ENCODE results near the gene DTL.

The DTL gene

DNA sequence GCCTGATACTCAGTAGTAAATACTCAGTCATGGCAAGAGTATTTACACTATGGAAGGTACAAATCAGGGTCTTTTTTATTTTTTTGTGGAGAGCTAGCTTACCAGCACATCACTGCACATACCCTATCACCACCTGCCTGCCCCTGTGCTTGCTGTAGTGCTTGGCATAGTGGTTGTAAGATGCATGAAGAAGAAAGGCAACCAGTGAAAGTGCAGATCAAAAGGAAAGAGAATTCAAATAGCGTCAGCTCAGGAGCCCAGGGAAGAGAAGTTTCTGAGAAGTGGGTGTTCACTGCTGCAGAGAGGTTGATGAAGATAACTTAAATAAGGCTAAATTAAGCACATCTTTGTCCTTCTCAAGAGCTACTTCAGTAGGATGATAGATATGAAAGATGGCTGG lies 76.0 kb downstream of the DTL start:
- DNase-seq (ENCODE audit: low read depth): no peak
- TF ChIP-seq, protein P1, sequence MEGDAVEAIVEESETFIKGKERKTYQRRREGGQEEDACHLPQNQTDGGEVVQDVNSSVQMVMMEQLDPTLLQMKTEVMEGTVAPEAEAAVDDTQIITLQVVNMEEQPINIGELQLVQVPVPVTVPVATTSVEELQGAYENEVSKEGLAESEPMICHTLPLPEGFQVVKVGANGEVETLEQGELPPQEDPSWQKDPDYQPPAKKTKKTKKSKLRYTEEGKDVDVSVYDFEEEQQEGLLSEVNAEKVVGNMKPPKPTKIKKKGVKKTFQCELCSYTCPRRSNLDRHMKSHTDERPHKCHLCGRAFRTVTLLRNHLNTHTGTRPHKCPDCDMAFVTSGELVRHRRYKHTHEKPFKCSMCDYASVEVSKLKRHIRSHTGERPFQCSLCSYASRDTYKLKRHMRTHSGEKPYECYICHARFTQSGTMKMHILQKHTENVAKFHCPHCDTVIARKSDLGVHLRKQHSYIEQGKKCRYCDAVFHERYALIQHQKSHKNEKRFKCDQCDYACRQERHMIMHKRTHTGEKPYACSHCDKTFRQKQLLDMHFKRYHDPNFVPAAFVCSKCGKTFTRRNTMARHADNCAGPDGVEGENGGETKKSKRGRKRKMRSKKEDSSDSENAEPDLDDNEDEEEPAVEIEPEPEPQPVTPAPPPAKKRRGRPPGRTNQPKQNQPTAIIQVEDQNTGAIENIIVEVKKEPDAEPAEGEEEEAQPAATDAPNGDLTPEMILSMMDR (IDR thresholded peaks at IDR 0.05; ENCODE audit: insufficient read depth, low read depth, low read length, missing control alignments): no peak
- no peak overlapping the region for H3K4me3 ChIP-seq (ENCODE audit: low read length)

DNA sequence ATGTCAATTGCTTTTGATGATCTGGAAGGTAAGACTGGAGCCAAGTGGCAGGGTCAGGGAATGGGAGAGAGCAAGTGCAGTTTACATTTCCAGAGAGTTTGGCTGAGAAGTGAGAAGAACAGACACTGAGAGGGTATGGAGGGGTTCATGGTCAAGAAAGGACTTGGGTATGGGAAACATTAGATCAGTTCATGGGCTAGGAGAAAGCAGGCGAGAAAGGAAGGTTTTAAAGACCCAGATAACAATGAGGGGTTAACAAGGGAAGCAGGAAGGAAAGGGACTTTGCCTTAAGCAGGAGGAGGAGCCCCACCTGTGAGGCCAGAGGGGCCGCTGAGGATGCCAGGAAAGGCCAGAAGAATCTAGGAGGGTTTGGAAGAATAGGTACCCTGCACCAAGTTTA lies 78.2 kb downstream of the DTL start:
- no peak for DNase-seq (ENCODE audit: low read depth)
- TF ChIP-seq, protein P1 (IDR thresholded peaks at IDR 0.05; ENCODE audit: insufficient read depth, low read depth, low read length, missing control alignments): no peak

DNA sequence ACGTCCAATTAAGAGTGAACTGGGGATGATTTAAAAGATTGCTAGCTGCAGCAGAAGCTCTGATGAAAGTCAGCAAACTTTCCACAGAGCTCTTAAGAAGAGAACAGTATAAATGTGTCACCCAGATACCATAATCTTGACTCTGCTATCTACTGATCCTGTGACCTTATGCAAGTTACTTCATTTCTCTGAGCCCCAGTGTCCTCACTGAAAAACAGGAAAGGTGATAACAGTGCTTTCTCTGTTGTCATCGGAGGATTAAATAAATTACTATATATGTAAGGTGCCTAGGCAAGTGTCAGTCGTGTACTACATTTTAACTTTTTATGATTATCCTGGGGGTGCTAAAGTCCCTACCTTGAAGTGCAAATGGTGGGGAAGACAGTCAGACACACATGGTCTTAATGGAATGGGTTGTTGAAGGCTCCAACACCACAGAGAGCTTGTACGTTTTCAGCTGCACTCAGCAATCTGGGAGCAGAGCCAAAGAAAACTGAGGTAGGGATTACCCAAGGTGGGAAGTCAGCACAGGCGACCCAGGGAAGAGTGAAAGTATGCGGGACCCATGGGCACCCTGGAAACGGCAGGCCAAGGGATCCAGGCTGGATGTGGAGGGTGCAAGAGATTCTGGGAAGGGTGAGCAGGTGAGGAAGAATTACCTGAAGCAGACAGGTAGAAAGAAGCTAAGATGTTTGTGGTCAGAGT lies 82.8 kb downstream of the DTL start:
- DNase-seq (ENCODE audit: low read depth): peak; percentile 35
- TF ChIP-seq, protein P1 (IDR thresholded peaks at IDR 0.05; ENCODE audit: insufficient read depth, low read depth, low read length, missing control alignments): no peak
- H3K4me3 ChIP-seq (ENCODE audit: low read length): no peak overlapping the region

More for the DNA sequence above, 78.2 kb downstream of the DTL start:
- no peak overlapping the region for H3K4me3 ChIP-seq (ENCODE audit: low read length)

DNA sequence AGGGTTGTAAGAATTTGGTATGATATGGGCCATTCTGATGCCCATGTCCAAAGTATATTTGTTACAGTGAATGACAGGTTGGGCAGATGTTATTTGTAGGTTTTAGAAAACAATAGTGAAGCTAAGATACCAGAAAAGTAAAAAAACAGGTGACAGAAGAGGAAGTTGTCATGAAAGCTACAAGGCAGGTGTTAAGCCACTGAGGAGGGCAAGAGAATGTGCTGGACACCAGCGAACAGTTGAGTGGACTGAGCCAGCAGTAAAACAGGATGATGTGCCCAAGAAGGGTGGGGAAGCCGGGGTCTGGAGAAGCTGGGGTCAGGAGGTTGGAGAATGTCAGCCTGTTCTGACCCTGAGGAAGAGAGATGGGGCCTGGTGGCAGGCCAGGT lies 83.3 kb downstream of the DTL start:
- DNase-seq (ENCODE audit: low read depth): no peak
- TF ChIP-seq, protein P1 (IDR thresholded peaks at IDR 0.05; ENCODE audit: insufficient read depth, low read depth, low read length, missing control alignments): no peak
- no peak overlapping the region for H3K4me3 ChIP-seq (ENCODE audit: low read length)

DNA sequence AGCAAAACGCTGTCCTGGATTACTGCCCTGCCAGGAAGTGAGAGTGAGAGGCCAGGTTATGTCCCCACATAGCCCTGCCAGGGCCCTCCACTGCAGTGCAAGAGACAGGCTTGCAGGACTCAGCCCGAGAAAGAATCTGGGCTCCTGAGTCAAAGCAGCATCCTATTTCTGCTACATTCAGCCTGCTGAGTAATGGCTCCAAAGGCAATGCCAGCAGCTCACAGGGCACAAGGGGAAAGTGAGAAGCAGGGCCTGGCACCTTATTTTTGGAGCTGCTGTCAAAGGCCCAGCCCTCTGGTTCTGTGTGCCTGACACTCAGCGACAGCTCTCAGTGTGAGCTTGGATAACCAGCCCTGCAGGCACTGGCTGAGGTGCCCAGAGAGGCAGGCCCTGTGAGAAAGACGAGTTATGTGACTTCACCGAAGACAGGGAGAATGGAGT lies 83.9 kb downstream of the DTL start:
- peak; percentile 15 for DNase-seq (ENCODE audit: low read depth)
- TF ChIP-seq, protein P1 (IDR thresholded peaks at IDR 0.05; ENCODE audit: insufficient read depth, low read depth, low read length, missing control alignments): no peak
- H3K4me3 ChIP-seq (ENCODE audit: low read length): no peak overlapping the region

DNA sequence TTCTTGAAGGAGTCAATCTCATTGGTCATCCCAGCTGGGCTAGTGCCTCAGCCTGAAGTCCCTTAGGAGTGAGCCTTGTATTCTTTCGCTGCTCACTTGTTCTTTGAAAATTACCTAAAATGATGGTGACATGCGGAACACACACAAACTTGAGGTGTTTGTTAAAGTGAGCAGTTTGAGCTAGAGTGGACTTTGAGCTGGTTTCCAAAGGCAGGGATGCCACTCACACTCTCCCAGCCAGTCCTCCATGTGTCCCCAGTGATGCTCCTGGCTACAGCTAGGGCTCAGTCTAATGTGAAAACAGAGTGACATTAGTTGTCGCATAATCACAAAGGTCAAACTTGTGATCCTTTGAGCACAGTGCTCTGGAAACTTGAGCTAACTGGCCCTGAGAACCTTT lies 84.3 kb downstream of the DTL start:
- no peak for DNase-seq (ENCODE audit: low read depth)
- H3K4me3 ChIP-seq (ENCODE audit: low read length): no peak overlapping the region
- TF ChIP-seq, protein P1 (IDR thresholded peaks at IDR 0.05; ENCODE audit: insufficient read depth, low read depth, low read length, missing control alignments): no peak

DNA sequence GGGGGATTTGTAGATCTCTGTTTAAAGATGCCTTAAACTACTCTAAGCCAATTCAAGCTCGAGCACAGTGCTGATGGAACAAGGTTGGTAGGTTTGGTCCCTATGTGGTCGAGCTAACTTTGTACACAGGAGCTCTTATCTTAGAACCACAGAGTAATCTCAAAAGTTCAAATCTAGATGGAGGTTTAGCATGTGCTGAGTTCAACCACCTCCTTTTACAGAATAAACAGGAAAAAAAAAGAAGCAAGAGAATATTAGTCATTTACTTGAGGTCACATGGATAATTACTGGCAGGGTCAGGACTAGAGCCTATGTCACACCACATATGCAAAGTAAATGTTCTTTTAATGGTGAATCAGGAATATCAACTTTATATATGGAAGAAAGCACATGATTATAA lies 86.2 kb downstream of the DTL start:
- H3K4me3 ChIP-seq (ENCODE audit: low read length): no peak overlapping the region
- TF ChIP-seq, protein P1 (IDR thresholded peaks at IDR 0.05; ENCODE audit: insufficient read depth, low read depth, low read length, missing control alignments): no peak
- no peak for DNase-seq (ENCODE audit: low read depth)

All from epithelial cell of esophagus (primary cell).